ENCODE measurements around the gene JARID2. TPM values are rescaled to one million over a fixed set of nuclear protein-coding genes. Genes with fewer than 3 reads are reported as not detected.

Gene JARID2
- total RNA-seq, 1 donor from 2014 or later: 7.5 TPM

DNA sequence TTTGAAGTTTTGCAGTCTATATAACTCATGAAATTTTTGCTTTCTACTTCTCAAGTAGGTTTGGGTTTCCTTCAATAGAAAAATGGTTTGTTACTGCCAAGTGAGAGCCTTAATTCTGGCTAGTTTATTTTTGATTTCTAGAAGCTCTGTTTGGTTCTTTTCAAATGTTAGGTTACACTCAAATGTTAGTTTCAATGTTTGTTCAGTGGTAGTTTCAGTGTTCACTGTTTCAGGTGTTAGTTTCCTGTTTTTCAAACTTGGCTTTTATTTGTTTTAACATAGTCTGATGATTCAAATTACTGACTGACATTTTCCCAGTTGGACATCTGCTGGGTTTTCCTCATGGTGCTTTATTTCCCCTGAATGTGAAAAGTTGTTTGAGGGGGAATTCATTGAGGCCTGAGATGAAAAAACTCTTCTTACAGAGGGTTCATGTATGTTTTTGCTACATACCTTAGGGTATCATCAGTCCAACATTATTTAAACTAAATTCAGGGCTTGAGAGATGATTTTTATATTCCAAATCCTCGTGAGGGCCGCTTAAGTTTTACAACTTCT lies 189.0 kb downstream of the JARID2 start:
- no peak for DNase-seq (ENCODE audit: low read depth, low spot score)

DNA sequence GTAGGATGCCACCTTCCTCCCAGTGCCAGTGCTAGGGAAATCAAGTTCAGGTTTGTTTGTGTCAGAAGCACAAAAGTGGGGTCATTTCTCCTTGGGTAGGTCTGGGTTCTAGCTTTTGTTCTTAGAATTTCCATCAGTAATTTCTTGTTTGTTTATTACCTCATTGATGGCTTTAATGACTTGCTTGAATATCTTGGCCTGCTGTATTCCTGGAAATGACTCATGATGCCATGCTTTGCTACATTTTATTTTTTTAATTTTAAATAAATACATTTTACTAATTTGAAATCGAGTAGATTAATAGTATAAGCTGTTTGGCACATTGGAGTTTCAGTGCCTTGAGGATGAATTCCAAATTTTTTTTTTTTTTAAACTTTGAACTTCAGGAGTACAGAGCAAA lies 189.6 kb downstream of the JARID2 start:
- DNase-seq (ENCODE audit: low read depth, low spot score): no peak

DNA sequence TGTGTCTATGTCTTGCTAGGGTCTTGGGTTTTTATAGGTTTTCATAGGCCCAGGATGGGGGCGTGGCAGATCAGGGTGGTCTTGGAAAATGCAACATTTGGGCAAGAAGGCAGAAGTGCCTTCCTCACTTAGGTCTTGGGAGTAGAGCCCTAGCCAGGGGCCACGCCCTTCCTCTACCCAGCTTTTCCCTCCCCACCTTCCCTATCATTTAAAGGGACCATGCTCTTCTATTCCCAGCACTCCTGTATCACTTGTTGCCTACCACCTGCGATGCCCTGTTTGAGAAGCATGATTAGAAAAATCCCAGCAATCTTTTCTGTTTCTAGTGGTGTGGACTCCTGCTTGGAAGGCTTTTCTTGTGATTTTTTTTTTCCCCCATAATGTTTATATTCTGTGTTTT lies 190.6 kb downstream of the JARID2 start:
- DNase-seq (ENCODE audit: low read depth, low spot score): no peak

DNA sequence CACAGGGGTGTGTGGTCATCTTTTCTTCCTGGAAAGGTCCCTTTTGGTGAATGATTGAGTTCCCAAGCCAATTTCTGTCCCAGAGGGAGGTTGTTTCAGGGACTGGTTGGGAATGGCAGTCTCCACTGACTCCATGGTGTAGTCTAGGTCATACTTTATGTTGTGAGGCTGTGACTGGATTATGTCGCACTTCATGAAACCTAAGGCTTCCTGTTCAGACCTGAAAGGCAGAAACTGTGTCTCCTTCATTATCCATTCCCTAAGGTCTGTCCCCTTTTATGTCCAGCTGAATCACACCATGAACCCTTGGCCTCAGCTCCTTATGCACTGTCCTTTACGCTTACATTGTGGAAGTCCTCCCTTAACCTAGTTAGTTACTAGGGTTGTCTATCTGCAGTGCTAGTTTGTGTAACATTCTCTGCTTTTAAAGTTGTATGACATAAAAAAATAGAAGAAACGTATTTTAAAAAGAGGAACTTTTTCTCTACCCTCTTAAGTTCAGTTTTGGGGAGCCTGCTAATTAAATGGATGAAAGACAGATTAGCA lies 191.3 kb downstream of the JARID2 start:
- DNase-seq (ENCODE audit: low read depth, low spot score): no peak

DNA sequence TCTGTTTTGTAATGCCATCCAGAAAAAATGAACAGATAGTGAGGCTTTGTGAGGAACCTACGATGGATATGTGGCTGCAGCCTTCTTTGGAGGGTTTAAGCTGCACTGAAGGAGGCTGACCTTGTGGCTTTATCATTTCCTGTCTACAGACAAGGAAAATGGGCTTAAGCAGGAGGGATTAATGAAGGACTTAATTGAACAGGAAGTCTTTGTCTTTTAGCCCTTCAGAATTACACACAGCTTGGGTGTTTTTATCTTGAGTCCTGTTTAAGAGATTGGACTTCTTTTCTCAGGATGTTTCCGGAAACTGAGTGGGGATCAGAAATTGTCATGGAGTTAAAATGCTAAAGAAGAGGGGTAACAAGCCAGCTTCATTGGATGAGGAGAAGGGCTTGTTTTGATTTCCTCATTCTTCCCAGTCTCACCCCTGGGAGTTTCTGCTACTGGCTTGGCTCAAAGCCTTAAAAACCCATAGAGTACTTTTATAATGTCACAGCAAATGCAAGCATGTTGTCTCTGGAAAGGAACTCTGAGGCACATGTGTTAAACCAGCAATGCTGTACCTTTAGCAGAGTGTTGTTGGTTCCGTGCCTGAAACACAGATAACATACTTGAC lies 193.6 kb downstream of the JARID2 start:
- no peak for DNase-seq (ENCODE audit: low read depth, low spot score)

DNA sequence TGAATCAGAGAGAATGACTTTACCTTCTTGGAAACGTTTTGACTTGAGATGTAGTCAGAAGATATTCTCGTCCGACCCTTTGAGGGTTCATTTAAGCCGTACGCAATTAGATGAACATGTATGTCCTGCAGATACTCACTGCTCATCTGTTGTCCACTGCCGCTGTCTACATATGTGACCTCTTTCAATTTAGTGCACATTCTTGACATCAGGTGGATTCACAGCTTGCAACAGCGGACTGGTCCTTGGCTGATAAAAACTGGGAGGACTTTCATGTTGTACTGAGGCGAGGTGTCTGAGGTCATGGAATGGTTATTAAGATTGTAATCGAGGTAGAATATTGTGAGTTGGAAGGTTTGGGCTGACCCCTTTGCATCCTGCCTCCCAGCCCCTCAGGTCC lies 194.2 kb downstream of the JARID2 start:
- DNase-seq (ENCODE audit: low read depth, low spot score): no peak

DNA sequence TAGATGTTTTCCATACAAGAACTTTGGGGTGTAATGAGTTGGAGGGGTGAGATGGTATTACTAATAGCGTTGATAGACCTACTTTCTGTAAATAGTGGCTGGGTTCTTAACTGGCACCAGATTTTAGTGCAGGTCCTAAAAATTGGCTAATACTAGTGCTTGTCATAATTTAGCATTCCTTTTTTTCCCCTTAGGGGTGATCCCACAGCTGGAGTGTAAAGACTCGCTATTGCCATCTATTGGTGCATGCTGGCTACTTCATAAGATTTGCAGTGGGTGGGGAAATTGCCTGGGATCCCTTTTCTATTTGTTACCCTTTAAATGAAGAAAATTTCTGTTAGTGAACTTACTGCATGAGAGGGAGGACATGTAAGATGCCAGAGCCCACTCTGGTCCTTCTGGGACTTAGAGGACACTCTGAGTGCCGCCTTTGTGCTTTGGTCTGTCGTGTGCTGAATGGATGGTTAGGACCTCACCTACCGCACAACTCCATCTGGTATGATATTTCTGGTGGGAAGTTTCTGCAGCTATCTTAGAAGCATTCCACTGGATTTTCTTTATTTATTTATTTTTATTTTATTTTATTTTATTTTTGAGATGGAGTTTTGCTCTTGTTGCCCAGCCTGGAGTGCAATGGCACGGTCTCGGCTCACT lies 195.5 kb downstream of the JARID2 start:
- no peak for DNase-seq (ENCODE audit: low read depth, low spot score)

DNA sequence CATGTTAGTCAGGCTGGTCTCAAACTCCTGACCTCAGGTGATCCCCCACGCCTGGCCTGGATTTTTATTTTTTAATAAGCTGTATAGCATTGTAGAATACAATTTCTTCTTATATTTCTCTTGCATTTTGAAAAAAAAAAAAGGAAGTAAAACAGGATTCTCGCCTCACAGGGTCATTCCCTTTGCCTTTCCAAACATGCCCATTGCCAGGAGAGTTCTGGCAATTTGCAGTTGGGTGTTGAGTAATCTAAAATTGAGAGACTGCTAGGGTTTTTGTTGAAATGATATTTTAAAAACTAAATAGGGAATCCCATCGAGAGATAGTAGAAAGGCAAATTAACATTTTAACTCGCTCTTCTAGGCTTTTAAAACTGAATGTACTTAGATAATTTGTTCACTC lies 196.1 kb downstream of the JARID2 start:
- no peak for DNase-seq (ENCODE audit: low read depth, low spot score)

DNA sequence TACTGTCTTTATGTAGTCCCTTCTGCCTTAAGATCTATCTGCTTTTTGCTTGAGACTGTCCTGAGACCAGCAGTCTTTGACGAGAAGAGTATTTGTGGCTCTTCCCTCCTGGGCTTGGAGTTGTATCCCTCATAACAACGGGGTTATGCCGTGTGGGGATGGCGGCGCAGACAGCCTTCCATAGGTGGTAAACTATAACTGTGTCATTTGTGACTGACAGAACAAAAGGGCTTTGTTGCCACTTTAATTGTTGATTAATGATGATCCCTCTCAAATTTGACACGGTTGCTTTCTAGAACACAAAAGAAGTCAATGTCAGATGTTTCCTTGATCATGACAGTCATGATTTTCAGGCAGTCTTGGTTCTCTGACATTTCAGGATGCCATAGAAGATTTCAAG lies 196.6 kb downstream of the JARID2 start:
- DNase-seq (ENCODE audit: low read depth, low spot score): no peak

DNA sequence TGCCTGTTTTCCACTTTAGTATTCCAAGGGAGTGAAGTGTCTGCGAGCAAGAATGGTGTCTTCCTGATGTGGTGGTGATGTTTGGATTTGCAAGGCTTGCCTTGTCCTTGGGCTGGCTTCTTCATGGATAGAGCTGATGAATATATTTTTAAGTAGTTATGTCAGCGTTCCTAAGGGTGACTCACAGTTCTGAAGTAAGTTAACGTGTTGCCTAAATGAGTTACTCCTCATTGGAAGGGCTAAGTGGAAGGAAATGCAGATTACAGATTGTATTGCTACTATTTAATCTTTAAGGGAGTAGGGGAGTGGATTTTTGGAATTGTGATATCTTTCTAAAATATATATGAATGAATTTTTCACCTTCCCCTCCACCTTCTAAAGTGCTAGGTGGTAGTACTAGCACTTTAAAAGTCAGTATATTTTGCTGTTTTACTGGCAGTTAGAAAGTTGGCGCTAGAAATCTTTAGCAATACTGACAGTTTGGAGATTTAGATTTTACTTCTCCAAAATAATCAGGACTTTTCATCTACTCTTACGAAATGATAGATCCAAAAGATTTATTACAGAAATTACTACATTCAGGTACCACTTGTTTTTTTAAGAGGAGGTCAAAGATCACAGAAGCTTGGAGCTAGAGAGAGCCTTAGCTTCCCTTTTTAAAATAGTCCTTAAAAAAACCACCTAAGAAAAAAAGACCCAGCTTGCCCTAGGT lies 197.4 kb downstream of the JARID2 start:
- DNase-seq (ENCODE audit: low read depth, low spot score): no peak

DNA sequence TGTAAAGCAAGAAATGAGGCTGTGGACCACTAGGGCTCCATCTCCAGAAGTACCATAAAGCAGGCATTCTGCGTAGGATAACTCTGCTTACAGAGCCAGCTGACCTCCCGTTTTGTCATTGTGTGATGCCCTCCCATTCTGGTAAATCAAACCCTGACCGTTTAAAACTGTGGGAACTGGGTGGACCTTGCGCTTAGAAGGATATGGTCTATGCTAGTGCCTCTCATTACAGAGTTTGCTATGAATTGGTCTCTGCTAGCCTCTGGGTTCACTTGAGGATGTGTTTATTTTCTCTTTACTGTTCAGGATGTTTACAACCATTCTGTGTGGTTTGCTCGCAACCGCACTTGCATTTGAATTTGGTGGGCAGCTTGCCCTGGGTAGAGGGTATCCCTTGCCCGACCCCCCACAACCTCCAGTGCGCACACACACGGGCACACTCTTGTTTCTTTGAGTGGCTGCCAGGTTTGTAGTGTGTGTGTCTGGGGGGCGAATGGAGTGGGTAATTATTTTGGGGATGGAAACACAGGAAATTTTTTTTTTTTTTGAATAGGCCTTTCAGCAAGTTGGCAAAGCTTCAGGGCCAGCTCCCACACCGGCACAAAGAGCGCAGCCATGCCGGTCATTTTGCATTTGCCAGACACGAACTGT lies 198.3 kb downstream of the JARID2 start:
- no peak for DNase-seq (ENCODE audit: low read depth, low spot score)

DNA sequence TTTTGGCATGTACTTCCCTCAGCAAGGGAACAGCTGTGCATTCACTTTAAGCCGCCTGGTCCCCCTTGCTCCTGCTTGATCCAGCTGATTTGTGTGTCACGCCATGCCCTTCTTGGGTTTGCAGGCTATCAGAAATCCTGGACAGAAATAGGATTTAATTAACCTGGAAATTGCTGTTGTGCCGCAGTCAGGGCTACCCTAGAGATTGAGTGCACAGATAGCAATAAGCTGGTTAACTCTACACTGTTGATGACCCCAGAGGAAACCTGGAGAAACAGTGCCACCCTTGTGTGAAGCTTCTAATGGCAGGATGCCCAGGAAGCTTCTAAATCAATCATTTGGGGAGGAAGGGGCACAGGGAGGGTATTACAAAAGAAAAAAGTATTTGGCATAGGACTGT lies 199.0 kb downstream of the JARID2 start:
- DNase-seq (ENCODE audit: low read depth, low spot score): no peak

DNA sequence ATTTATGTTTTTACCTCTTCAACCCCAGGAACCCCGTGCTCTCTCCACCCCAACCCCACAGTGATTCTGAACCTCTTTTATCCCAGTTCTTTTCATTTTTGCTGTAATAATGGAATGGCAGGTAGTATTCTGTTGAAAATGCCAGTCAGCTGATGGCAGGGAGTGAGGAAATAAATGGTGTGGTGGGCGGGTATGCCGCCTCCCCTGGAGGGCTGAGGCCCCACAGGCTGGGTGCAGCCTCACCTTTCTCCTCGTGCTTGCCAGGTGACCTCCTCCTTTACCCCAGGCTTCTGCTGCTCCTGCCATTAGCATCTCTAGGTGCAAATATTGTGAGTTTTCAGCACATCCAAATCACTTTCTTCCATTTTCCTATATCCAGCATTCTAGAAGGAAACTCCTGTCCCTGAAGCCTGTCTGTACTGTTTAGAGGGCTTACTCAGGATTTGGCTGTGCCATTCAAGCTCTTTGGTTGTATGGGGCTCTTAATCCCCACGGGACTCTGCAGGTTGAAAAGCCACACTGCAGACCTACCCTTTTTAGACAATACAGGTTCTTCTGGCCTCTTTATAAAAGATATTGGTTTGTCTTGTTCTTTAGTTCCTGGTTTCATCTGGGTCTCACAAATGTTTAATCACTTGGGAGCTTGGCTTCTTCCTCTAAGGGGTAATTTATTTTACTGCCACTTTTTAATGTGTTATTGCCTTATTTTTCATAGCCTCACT lies 201.8 kb downstream of the JARID2 start:
- DNase-seq (ENCODE audit: low read depth, low spot score): no peak

DNA sequence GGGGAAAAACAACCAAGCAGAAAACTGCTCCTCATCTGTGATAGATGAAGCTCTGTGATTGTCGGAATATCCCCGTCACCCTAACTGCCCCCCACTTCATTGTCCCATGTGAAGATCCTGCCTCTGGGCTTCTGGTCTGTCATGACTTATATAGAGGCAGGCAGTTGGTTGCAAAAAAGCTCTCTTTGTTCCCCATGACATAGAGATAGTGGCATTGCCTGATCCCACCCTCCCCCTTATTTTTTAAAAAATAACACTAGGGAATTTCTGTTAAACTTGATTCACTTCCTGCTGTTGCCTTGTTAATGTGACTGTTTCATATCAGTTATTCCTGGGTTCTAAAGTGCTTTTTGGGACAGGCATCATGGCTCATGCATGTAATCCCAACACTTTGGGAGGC lies 203.1 kb downstream of the JARID2 start:
- DNase-seq (ENCODE audit: low read depth, low spot score): no peak

DNA sequence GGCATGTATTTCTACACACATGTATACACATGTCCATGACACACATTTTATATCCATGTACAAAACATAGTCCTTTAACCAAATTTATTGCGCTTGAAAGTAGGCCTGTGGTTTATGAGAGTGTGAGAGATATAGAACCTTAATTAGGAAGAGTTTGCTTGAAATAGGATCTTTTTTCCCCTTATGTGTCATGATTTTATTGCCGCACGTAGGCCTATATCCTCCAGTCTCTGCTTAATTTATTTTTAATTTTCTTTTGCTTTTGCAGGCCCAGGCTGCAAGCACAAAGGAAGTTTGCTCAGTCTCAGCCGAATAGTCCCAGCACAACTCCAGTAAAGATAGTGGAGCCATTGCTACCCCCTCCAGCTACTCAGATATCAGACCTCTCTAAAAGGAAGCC lies 205.9 kb downstream of the JARID2 start:
- DNase-seq (ENCODE audit: low read depth, low spot score): no peak

DNA sequence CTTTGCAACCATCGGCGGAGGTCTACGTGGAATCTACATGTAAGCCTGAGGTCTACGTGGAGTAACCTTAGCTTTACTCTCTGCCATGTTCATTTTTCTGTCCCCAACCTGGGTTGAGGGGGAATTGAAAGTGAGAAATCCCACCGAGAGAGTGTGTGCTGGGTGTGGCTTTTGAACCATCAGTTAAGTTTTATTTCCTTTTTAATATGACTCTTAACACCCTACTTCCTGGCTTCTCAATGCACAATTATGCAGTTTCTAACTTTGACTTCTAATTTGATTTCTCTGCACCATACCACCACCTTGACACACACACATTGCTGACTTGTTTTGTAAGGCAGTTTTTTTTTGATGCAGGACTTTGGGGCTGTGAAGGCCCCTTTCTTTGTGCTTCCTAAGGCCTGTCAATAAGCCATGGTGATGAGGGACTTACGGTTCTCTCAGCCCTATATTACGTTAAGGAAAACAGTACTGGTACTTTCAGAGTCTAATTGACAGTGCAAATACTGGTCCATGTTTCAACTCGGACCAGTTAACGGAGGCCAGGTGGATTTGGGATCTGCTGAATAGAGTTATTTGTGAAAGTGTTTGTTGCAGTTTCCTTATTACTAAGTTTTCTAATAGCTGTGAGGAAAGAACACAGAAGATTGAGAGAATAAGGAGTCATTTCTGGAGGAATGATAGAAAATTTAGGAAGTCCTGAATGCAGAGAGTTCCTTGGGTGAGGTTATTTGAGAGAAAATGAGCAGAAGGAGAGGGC lies 206.5 kb downstream of the JARID2 start:
- no peak for DNase-seq (ENCODE audit: low read depth, low spot score)

DNA sequence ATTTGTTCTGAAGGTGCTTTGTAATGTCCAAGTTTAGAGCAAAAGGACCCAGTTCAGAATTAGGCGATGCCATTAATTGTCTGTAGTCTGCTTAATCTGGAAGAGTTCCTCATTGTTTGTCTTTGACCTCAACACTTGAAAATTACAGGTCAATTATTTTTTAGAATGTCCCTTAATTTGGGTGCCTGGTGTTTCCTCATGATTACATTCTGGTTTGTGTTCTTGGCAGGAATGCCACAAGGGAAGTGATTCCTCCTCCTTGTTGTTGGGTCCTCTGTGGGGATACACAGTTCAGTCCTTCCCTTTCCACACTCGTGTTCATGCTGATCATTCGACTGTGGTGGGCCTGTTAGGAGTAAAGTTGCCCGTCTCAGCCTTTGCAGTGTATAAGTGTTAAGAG lies 207.3 kb downstream of the JARID2 start:
- DNase-seq (ENCODE audit: low read depth, low spot score): no peak

DNA sequence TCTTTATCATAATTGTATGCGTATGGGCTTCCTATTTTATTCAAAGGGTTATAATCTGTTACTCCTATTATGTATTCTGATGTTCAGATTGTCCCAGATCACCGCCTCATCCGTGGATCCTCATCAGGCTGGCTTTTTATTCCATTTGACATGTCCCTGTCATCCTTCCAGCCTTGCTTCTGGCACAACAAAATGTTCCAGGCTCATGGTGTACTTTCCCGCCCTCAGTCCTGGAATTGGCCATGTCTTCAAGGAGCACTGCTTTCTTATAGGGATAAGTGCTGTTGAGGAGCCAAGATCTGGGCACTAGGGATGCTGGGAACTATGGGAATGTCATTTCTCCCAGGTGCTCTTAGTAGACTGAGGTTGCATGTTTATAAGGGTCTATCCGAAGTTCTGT lies 207.8 kb downstream of the JARID2 start:
- DNase-seq (ENCODE audit: low read depth, low spot score): no peak

DNA sequence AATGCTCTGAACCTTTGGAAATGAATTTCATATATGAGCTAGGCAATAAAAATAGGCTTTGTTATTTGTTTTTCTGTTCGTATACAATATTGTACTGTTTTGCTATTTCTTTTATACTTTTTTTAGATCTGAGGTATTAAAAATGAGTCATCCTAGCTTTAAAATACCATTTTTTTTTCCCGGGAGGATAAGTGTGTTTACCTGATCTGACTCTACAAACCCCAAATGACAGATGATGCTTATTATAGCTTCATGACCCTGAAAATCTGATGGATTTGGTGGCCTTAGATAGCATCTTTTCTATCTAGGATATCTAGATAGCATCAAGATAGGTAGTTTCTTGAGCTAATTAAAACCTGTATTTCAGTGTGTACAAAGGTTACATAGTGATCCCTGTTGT lies 210.6 kb downstream of the JARID2 start:
- no peak for DNase-seq (ENCODE audit: low read depth, low spot score)

DNA sequence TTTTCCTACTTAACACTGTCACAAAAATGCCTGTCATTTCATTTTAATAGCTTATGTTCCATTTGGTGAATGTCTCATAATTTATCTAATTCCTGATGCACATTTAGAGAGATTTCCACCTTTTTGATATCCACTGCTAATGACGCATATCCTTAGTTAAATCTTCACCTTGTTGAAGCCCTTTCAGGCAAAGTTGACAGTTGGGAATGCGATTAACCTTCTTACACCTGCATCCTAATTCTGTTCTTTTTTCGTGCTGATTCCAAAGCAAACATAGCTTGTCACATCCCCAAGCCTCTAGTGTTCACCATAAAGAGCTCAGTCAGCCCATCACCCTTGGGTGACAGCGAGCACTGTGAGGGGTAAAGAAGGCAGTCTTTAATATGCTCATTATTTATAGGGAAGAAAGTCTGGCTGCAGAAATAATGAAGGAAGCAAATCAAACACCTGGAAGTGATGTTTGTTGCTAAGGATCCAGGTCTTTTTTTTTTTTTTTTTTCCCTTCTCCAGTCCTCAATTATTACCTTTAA lies 211.3 kb downstream of the JARID2 start:
- no peak for DNase-seq (ENCODE audit: low read depth, low spot score)
